ENCODE results near the gene RNF141. TPM values are rescaled to one million over a fixed set of nuclear protein-coding genes. Genes with fewer than 3 reads are reported as not detected.

RNF141 gene
- total and polyA plus RNA-seq, 2 donors (not counting 3 experiments of a cell fraction or from before 2014, with no cell fraction given): 9.4 to 32.4 TPM

GRCh38 chr11:10565493-10565892 is 24.5 kb upstream of the RNF141 start:
- TF ChIP-seq MYC (IDR thresholded peaks at IDR 0.05; ENCODE audit: low read depth, low read length) (no peak), GATA2 (IDR thresholded peaks at IDR 0.05; ENCODE audit: insufficient read depth, insufficient read length, low read depth, low read length) (no peak), MAX (IDR thresholded peaks at IDR 0.05; ENCODE audit: insufficient read depth, insufficient read length) (no peak), POLR2A (IDR thresholded peaks at IDR 0.05; ENCODE audit: low read depth, low read length) (no peak), FOS (IDR thresholded peaks at IDR 0.05; ENCODE audit: borderline replicate concordance, insufficient read depth, low read length) (no peak), CTCF (IDR thresholded peaks at IDR 0.05; ENCODE audit: extremely low read depth in 1 of 2, insufficient read depth in 1 of 2, low read depth in 1 of 2, low read length in 2 of 2) (no peak), JUN (IDR thresholded peaks at IDR 0.05; ENCODE audit: borderline replicate concordance, insufficient read depth, insufficient read length, low read depth) (no peak), POLR2AphosphoS5 (IDR thresholded peaks at IDR 0.05; ENCODE audit: insufficient read depth, low read depth, low read length) (no peak), EZH2 (IDR thresholded peaks at IDR 0.05; ENCODE audit: borderline replicate concordance, low read depth, low read length, severe bottlenecking) (no peak)
- no peak overlapping the region for H3K9ac ChIP-seq (replicated peaks; ENCODE audit: extremely low read depth, insufficient read depth, low read length)
- H3K79me2 ChIP-seq (ENCODE audit: control insufficient read depth, insufficient read depth, low read length): no peaks in the 10 kb centered on the region
- dilution Hi-C loops (cut with MboI; ENCODE audit: extremely low pct_ligation_motif_present, low sequenced_read_pairs) (no loop called here), intact Hi-C loops (cut with micrococcal nuclease) (no loop called here)
- H3K4me1 ChIP-seq (ENCODE audit: control insufficient read depth, extremely low read depth, insufficient read depth, low read length): peaks cover 10% of the 10 kb centered on the region
- ChIA-PET CTCF (interaction anchor here (0.8 to 3.2 kb wide), 13 partner anchors 16 to 170 kb away, joined by 3 to 35 read pairs (median 5); partner anchors contain the start of gene RNF141), POLR2A (no interaction called here)
- H3K9me3 ChIP-seq (replicated peaks; ENCODE audit: control insufficient read depth, insufficient read depth, low read length): no peaks in the 10 kb centered on the region
- no peaks in the 10 kb centered on the region for H4K20me1 ChIP-seq (replicated peaks; ENCODE audit: control insufficient read depth, extremely low read depth, insufficient read depth, low read length)
- no peaks in the 10 kb centered on the region for H3K36me3 ChIP-seq (ENCODE audit: control insufficient read depth in 2 of 2, extremely low read depth in 1 of 2, insufficient read depth in 2 of 2, low read length in 2 of 2)
- no peak overlapping the region for H2AFZ ChIP-seq (ENCODE audit: low read depth, low read length)
- no peaks in the 10 kb centered on the region for H3K9me1 ChIP-seq (replicated peaks; ENCODE audit: control insufficient read depth, extremely low read depth, insufficient read depth, low read length)
- no TSS peak for BruUV-seq (replicated peaks)
- no peaks in the 10 kb centered on the region for H3K27me3 ChIP-seq (ENCODE audit: control insufficient read depth in 2 of 2, insufficient read depth in 2 of 2, low read length in 2 of 2)
- H3K4me3 ChIP-seq (replicated peaks in 1 of 3; ENCODE audit: insufficient read depth in 1 of 3, low read depth in 1 of 3, low read length in 3 of 3): no peak overlapping the region
- no peak for DNase-seq (ENCODE audit: low read depth, low spot score)
- H3K4me2 ChIP-seq (ENCODE audit: insufficient read depth, low read length): no peak overlapping the region
- FAIRE-seq: no peak
- H3K27ac ChIP-seq (ENCODE audit: insufficient read depth, low read depth, low read length): no peak overlapping the region
